Superior temporal gyrus (tissue), 1 donor: ENCODE results near the gene TTYH2.
A peak's percentile ranks its signal among the peaks of the same experiment; 100 is the strongest.

ENCODE experiments used
- DNase-seq: peaks from one replicate; pipeline ENCODE4 v3.0.0-alpha.2; 2016; ENCODE audit errors: extremely low spot score

Gene TTYH2

DNA sequence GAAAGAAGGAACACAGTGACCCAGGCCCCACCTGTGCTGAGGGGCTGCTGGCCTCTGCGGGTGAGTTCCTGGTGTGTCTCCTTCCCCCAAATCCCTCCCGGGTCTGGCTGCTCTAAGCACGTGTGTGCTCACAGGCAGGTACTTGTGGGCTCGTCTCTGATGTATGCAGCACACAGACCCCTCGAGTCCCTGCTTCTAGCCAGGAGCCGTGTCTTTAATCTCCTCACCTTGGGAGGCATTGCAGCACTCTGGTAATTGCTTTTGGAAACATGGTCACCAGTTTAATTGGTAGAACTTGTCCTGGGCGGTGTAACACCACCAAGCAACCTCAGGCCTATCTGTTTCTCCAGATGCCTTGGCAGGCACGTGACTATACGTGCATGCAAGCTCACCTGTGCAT lies 18.7 kb upstream of the TTYH2 start:
- DNase-seq = no peak

DNA sequence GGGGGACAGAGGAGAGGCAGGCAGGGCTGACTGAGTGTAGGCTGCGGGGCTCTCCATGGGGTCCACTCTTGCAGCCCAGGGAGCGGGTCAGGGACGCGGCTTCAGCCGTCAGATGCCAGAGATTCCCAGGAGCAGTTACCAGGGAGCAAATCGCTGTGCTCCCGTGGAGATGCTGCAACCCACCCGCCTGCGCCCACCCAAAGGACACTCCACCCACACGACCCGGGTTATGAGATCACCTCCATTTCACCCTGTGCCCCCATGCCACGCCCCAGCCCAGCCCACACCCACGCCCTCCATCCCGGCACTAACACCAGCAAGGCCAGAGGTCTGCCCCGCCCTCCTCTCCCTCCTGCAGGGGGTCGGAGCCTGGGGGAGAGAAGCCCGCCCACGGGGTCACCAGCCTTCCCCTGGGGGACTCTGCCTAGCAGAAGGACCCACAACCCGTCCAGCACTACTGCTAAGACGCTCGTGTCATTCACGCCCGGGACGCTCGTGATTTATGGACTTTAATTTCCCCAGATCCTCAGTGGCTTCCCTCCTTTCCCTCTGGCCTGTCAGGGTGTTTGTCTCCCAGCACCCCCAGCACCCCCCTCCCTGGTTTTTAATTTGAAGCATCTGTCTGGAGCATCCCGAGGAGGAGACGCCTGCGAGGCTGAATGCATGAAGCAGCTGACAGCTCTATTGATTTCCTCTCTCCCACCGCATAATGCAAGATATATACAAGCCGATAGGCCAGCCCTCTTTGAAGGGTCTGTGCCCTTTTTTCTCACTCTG lies 16.6 kb upstream of the TTYH2 start:
- no peak for DNase-seq

- no peak for DNase-seq
Measured at GRCh38 chr17:74197801-74198200, 15.6 kb upstream of the TTYH2 start.

GRCh38 chr17:74198694-74199093 lies 14.7 kb upstream of the TTYH2 start:
- no peak for DNase-seq

- peak; percentile 73 for DNase-seq
Measured at GRCh38 chr17:74199306-74200092, 13.9 kb upstream of the TTYH2 start.

DNA sequence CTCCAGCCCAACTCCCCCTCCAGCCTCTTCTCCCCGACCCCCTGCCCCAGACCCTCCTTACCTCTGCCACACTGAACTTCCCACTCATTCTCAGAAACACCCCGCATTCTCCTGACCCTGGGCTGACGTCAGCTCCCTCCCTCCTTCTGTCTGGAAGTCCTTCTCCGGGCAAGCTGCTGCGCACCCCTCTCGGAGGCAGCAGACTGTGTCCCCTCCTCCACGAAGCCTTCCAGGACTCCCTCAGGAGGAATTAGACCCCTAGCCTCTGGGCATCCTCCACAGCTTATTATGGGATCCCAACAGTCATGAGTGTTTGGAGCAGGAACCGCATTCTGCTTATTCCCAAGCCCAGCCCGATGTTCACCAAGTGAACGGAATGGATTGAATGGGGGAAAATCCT lies 13.3 kb upstream of the TTYH2 start:
- DNase-seq = no peak

DNA sequence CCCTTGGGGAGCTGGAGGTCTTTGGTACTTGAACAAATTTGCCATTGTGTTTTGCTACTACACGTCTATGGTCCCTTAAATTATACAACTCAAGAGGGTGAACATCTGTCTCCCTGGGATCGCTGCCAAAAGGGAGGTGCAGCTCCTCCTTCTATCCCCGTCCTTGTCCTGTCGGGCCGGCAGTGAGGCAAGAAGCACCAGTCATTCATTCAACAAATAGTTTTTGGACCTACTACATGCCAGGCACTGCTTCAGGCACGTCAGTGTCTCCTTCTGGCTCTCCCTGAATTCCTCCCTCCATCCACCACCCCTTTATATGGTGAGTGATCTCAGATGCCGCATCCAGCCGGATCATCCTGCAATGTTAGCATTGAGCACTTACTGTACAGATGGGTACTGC lies 12.1 kb upstream of the TTYH2 start:
- no peak for DNase-seq

DNA sequence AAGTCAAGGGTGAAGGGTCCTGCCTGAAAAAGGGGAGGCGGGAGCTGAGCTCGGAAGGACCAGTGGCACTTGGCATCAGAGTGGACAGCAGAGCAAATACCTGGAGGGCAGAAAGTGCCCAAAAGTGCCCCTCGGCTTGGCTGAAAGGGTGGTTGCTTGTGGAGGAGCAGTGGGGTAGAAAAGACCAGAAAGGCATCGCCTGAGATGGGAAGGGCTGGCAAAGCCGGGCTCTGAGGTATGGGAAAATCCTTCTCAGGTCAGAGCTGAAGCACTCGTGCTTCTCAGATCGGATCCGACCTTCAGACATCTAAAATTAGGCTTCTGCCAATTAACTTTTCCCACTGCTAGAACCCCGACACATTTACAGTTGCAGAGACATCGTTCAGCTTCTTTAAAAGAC lies 11.4 kb upstream of the TTYH2 start:
- DNase-seq = no peak

DNA sequence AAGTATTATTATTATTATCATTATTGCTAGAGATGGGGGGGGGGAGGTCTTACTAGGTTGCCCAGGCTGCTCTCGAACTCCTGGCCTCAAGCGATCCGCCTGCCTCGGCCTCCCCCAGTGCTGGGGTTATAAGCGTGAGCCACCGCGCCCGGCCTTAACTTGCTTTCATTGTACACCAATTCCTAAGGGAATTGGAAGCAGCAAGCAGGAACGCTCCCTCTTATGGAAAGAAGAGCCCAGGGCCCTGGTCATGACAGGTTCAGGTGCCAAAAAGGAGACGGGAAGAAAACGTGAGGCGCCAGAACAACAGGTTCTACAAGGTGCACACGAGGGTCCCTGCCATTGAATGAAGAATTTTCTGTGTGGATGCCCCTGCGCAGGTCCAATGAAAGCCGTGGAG lies 10.4 kb upstream of the TTYH2 start:
- DNase-seq = peak; percentile 36

GRCh38 chr17:74203439-74204240 lies 9.7 kb upstream of the TTYH2 start, which contains the start of gene RPL38:
TSS of gene RPL38 (plus strand) at chr17:74203678. CDS start at chr17:74203956, 278 bp downstream.
- DNase-seq = peak; percentile 99

GRCh38 chr17:74204474-74204873 lies 8.9 kb upstream of the TTYH2 start:
- no peak for DNase-seq

- no peak for DNase-seq
Measured at GRCh38 chr17:74205274-74205673, 8.1 kb upstream of the TTYH2 start.

DNA sequence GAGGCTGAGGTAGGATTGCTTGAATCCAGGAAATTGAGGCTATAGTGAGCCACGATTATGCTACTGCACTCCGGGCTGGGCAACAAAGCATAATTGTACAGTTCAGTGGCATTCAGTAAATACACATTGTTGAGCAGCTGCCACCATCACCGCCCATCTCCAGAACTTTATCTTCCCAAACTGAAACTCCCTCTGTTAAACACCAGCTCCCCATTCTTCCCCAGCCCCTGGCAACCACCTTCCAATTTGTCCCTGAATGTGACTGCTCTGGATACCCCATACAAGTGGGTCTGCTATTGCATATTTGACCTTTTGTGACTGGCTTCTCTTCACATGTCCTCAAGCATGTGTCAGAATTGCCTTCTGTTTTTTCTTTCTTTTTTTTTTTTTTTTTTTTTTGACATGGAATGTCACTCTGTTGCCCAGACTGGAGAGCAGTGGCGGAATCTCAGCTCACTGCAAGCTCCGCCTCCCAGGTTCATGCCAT lies 7.0 kb upstream of the TTYH2 start:
- no peak for DNase-seq

GRCh38 chr17:74210191-74211140 lies 2.9 kb upstream of the TTYH2 start:
- DNase-seq = peak; percentile 86

- peak; percentile 47 for DNase-seq
Measured at GRCh38 chr17:74211141-74211911, 2.0 kb upstream of the TTYH2 start.

DNA sequence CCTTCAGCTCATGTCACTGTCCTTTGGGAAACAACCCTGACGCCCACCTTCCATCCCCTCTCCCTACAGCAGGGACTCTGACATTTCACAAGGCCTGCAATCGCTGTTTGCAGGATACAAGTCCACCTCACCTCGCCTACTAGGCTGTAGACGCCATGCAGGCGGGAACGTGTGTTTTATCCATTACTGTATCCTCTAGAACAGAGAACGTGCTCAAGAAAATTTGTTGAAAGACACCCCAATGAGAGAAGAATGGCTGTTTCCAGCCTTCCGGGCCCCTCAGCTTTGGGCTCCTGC lies 1.5 kb upstream of the TTYH2 start:
- DNase-seq = peak; percentile 57

DNA sequence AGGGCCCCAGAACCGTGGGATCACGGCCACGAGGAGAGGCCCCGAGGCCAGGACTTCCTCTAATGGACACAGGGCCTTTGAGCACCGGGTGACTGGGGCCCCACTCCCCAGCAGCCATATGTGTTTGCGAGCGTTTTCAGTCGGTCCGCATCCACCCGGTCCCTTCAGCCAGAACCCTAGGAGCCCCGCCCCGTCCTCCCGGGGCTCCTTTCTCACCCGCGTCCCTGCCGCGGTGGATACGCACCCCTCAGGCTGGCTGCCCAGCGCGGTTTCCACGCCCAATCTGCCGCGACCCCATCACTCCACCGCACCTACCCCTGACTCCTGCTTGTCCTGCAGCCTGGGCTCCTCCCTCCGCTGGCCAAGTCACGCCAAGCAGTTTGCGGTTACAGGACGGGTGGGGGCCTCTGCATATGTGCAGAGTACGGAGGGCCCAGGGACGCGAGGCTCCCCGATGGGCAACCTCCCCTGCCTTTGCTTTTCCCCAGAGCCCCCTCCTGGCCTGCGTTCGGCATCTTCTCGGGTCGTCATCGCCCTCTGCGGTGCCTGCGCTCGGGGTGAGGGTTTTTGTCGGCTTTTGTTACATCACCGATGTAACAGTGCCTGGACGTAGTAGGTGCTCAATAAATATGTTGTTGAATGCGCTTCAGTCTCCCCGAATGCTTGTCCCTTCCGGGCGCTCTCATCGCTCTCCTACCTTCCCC lies 1.0 kb upstream of the TTYH2 start:
- no peak for DNase-seq

DNA sequence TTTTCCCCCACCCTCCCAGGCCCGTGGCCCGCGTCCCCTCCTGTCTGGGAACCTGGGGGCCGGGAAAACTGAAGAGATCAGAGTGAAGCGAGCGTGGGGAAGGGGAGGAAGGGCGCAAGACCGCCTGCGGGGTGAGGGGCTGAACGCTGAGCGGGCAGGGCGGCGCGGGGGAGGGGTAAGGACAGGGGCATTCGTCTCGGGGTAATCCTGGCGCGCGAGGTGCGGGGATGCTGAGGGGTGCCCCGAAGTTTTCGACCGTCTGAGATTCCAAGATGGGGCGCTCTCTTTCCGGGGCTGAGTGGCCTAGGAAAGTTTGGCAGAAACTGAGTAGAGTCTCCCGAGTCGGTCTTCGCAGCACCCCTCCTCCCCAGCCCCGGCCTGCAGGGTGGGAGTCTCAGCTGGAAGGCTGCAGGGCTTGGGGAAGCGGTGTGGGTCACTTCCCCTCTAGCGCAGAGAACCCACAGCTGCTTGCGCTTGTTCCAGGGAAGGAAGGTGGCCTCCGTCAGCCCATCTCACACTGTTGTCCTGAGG lies 555 bp downstream of the TTYH2 start:
- no peak for DNase-seq
